ENCODE results near the gene CLRN3. TPM values are rescaled to one million over a fixed set of nuclear protein-coding genes. Genes with fewer than 3 reads are reported as not detected.

CLRN3 gene
- total RNA-seq, 2 donors from 2014 or later, result 0.26 TPM; not detected in 1

DNA sequence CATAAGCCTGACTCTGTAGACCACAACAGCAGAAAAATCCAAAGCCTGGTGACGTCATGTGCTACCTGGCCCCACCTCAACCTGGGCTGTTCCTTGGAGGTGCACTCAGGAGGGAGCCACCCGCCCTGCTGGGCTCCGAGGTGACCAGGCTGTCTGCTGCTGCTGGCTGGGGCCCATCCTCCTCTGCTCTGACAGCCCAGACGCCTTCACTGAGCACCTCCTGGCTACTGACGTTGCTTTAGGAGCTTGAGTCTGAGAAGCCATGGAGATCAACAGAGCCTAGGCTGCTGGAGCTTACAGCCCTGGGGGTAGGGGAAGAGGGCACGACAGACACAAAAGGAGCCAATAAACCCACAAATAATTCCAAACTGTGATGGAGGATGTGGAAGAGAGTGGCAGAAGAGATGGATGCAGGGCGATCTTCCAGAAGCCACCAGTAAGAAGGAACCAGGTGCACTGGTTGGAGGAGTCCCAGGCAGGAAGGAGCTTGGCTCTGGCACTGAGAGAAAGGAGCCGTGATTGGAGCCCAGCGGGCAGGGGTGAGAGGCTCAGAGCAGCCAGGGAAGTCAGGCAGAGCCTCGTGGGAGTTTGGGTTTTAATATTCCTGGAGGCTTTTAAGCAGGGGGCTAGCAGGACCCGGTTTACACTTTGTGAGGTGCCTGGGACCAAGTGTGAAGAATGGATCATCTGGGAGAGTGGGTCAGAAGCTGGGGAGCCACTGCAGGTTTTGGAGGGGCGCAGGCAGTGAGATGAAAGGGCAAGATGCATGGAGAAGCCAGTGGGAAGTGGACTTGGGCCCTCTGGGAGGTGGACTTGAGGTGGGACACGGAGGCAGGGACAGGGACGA is 12.5 kb upstream of the CLRN3 start:
- intact Hi-C loops (cut with DNase I), result no loop called here
- 59 to 60% methylated on average over 12 to 14 of the region's 14 CpGs for WGBS, 2 donors

DNA sequence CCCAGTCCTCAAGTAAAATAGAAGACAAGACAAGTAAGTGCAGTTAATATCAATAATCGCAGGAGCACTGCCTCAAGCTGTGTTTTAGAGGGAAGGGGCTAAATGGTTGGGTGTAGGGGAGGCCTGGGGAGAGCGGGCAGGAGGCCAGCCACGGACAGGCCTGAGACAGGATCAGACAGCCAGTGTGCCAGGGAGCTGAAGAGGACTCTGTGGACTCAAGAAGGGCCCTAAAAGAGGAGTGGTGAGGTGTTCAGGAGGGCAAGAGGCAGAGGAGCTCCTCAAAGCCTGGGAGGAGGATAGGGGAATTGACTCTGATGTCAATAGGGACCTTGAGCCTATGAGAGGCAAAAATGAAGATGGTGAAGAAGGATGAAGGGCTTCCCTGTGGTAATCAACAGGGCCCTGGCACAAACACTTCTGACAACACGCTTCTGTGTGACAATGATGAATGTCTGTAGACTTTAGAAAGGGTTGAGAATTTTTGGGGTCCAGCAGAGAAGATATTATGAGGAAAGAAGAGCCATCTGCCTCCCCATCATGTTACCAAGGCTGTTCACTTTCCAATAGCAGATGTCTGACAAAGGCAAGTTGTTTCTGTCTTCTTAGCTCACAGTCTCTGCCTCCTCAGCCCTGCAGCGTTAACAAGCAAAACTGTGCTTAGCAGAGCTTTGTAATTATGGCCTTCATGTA is 11.7 kb upstream of the CLRN3 start:
- no peak for DNase-seq
- intact Hi-C loops (cut with DNase I), result no loop called here
- ATAC-seq, result no peak
- Histone ChIP-seq H3K27ac (no peak overlapping the region), H3K36me3 (replicated peaks in 1 of 2; ENCODE audit: insufficient read depth in 1 of 2, low read depth in 2 of 2) (no peaks in the 10 kb centered on the region), H3K27me3 (no peaks in the 10 kb centered on the region), H3K4me1 (peaks cover 12% of the 10 kb centered on the region), H3K4me3 (no peak overlapping the region), H3K9me3 (no peaks in the 10 kb centered on the region)
- WGBS, 2 donors, result 73 to 77% methylated on average over 5 of the region's 5 CpGs
- TF ChIP-seq POLR2A (IDR thresholded peaks at IDR 0.05), result no peak
- TF ChIP-seq, protein P1, sequence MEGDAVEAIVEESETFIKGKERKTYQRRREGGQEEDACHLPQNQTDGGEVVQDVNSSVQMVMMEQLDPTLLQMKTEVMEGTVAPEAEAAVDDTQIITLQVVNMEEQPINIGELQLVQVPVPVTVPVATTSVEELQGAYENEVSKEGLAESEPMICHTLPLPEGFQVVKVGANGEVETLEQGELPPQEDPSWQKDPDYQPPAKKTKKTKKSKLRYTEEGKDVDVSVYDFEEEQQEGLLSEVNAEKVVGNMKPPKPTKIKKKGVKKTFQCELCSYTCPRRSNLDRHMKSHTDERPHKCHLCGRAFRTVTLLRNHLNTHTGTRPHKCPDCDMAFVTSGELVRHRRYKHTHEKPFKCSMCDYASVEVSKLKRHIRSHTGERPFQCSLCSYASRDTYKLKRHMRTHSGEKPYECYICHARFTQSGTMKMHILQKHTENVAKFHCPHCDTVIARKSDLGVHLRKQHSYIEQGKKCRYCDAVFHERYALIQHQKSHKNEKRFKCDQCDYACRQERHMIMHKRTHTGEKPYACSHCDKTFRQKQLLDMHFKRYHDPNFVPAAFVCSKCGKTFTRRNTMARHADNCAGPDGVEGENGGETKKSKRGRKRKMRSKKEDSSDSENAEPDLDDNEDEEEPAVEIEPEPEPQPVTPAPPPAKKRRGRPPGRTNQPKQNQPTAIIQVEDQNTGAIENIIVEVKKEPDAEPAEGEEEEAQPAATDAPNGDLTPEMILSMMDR (IDR thresholded peaks at IDR 0.05), result no peak

More for the DNA sequence above, 12.5 kb upstream of the CLRN3 start:
- Histone ChIP-seq H3K4me3 (no peak overlapping the region), H3K36me3 (replicated peaks in 1 of 2; ENCODE audit: insufficient read depth in 1 of 2, low read depth in 2 of 2) (no peaks in the 10 kb centered on the region), H3K27ac (no peak overlapping the region), H3K9me3 (no peaks in the 10 kb centered on the region), H3K4me1 (peaks cover 12% of the 10 kb centered on the region), H3K27me3 (no peaks in the 10 kb centered on the region)
- no peak for ATAC-seq
- TF ChIP-seq, protein P1 (IDR thresholded peaks at IDR 0.05), result no peak
- TF ChIP-seq POLR2A (IDR thresholded peaks at IDR 0.05), result no peak
- no peak for DNase-seq

DNA sequence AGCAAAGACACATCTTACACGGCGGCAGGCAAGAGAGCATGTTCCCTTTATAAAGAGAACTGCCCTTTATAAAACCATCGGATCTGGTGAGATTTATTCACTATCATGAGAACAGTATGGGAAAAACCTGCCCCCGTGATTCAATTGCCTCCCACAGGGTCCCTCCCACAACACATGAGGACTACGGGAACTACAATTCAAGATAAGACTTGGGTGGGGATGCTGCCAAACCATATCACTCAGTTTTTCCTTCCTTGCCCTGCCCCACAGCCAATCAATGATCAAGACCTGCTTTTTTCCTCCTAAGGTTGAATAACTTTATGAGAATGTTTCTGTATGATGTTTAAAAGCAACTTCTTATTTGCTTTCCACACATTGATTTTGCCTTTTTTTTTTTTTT is 11.0 kb upstream of the CLRN3 start:
- intact Hi-C loops (cut with DNase I), result no loop called here
- DNase-seq (no peak), ATAC-seq (no peak)
- TF ChIP-seq, protein P1 (IDR thresholded peaks at IDR 0.05), result no peak
- TF ChIP-seq POLR2A (IDR thresholded peaks at IDR 0.05), result no peak
- H3K9me3 ChIP-seq, result no peaks in the 10 kb centered on the region
- no peaks in the 10 kb centered on the region for H3K27me3 ChIP-seq
- WGBS, 2 donors, result 72 to 79% methylated on average over 5 of the region's 5 CpGs
- H3K4me1 ChIP-seq, result peaks cover 12% of the 10 kb centered on the region
- H3K27ac ChIP-seq, result no peak overlapping the region
- H3K4me3 ChIP-seq, result no peak overlapping the region
- no peaks in the 10 kb centered on the region for H3K36me3 ChIP-seq (replicated peaks in 1 of 2; ENCODE audit: insufficient read depth in 1 of 2, low read depth in 2 of 2)

DNA sequence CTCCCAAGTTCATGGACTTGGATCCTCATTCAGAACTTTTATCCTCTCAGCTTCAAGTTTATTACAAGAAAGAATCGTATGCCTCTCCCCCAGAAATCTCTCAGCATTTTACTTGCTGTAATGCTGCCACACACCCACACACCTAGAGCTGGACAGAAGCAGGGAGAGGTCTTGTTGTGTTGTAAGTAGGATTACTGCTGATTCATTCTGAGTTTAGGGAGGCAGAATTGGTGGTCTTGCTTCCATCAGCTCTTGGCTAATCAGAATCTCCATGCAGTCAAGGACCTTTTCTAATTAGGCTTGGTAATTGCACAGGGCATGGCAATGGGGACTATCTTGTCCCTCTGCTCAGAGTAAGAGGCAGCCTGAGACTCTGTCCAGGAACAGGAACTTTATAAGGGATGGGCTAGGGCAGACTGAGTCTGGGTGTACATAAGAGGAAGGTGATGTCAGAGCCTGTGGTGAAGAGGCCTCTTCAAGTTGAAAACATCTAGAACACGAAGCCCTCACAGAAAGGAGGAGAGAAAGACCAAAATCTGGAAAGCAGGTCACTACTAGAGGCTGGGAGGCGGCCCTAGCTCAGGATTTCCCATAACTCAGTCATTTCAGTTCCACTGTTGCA is 7.1 kb upstream of the CLRN3 start:
- DNase-seq (peak in 1 of 4 donors; percentile 46), ATAC-seq (no peak)
- H3K27ac ChIP-seq, result no peak overlapping the region
- H3K36me3 ChIP-seq (replicated peaks in 1 of 2; ENCODE audit: insufficient read depth in 1 of 2, low read depth in 2 of 2), result no peaks in the 10 kb centered on the region
- no peak overlapping the region for H3K4me3 ChIP-seq
- H3K27me3 ChIP-seq, result no peaks in the 10 kb centered on the region
- TF ChIP-seq, protein P1 (IDR thresholded peaks at IDR 0.05), result no peak
- no peak for TF ChIP-seq POLR2A (IDR thresholded peaks at IDR 0.05)
- H3K9me3 ChIP-seq, result no peaks in the 10 kb centered on the region
- intact Hi-C loops (cut with DNase I), result no loop called here
- no peaks in the 10 kb centered on the region for H3K4me1 ChIP-seq
- 56 to 62% methylated on average over 3 of the region's 3 CpGs for WGBS, 2 donors
